Endothelial cell of umbilical vein (primary cell): ENCODE measurements around the gene OR51G2. TPM values are rescaled to one million over a fixed set of nuclear protein-coding genes. Genes with fewer than 3 reads are reported as not detected.
"Not testable (repeated sequence)": the region's sequence is repeated elsewhere in the genome, so short reads cannot be mapped to it uniquely, and the experiment has no call there.

Source experiments
- BruUV-seq: library from RNA; stranded (reverse); fragments of 400-500 nt; replicated peaks from 2 replicates; lab custom pipeline; 2021; lab: Mats Ljungman, UMichigan
- CTCF ChIA-PET: fragments of 300-600, 350-600 bp; sonication (Branson Sonifier 250); formaldehyde crosslinking; loops from one replicate; lab custom pipeline; 2021; ENCODE audit warnings: antibody characterized with exemption, inconsistent platforms; lab: Charles Lee
- POLR2A ChIA-PET: fragments of 300-600, 350-600 bp; sonication (Branson Sonifier 250); formaldehyde crosslinking; loops from one replicate; lab custom pipeline; 2021; ENCODE audit warnings: antibody characterized with exemption, inconsistent platforms; lab: Charles Lee
- DNase-seq: peaks from one replicate; pipeline ENCODE4 v3.0.0-alpha.2; 2011; ENCODE audit warnings: low read depth, low spot score
- FAIRE-seq: peaks from 2 replicates; lab custom pipeline; 2011; peaks lifted over from hg19 to GRCh38; lab: Jason Lieb, UNC
- H2AFZ ChIP-seq: 2 replicates; pipeline ENCODE4 v1.6.0; 2012; ENCODE audit warnings: low read depth, low read length, control low read depth, inconsistent platforms
- H3K27ac ChIP-seq: 2 replicates; pipeline ENCODE4 v1.5.1; 2011; ENCODE audit warnings: low read depth, mild to moderate bottlenecking, control low read depth, low read length, moderate library complexity; ENCODE audit not compliant: insufficient read depth
- H3K27me3 ChIP-seq, 2 experiments: 2 replicates each; pipeline versions ENCODE4 v1.6.0 to v1.6.1; 2011; ENCODE audit warnings: low read length in 2 of 2, mixed read lengths in 1 of 2; ENCODE audit not compliant: control insufficient read depth in 2 of 2, insufficient read depth in 2 of 2
- H3K36me3 ChIP-seq, 2 experiments: 2 replicates in 1 of 2; 3 replicates in 1 of 2; pipeline ENCODE4 v1.5.1; 2011; ENCODE audit warnings: low read length in 2 of 2, mild to moderate bottlenecking in 1 of 2, moderate library complexity in 1 of 2; ENCODE audit not compliant: control insufficient read depth in 2 of 2, insufficient read depth in 2 of 2; ENCODE audit errors: extremely low read depth in 1 of 2
- H3K4me1 ChIP-seq: 3 replicates; pipeline ENCODE4 v1.5.1; 2011; ENCODE audit warnings: mild to moderate bottlenecking, low read length; ENCODE audit not compliant: control insufficient read depth, insufficient read depth; ENCODE audit errors: extremely low read depth
- H3K4me2 ChIP-seq: 2 replicates; pipeline ENCODE4 v1.6.1; 2011; ENCODE audit warnings: low read length, control low read depth, mixed read lengths; ENCODE audit not compliant: insufficient read depth
- H3K4me3 ChIP-seq, 3 experiments: fragments of 200-600 bp in 1 of 3; sonication (generic), shearing (Covaris generic) in 1 of 3; replicated peaks in 1 of 3; 2 replicates each; pipeline ENCODE4 v1.5.1; 2011 to 2016; ENCODE audit warnings: control low read depth in 3 of 3, low read length in 3 of 3, mild to moderate bottlenecking in 2 of 3, inconsistent platforms in 1 of 3, low read depth in 1 of 3, moderate library complexity in 1 of 3; ENCODE audit not compliant: insufficient read depth in 1 of 3
- H3K79me2 ChIP-seq: 2 replicates; pipeline ENCODE4 v1.6.0; 2012; ENCODE audit warnings: low read length, inconsistent platforms; ENCODE audit not compliant: control insufficient read depth, insufficient read depth
- H3K9ac ChIP-seq: replicated peaks from 2 replicates; pipeline ENCODE3; 2011; ENCODE audit warnings: low read length, control low read depth; ENCODE audit not compliant: insufficient read depth; ENCODE audit errors: extremely low read depth
- H3K9me1 ChIP-seq: replicated peaks from 3 replicates; pipeline ENCODE4 v1.6.0; 2011; ENCODE audit warnings: mild to moderate bottlenecking, low read length; ENCODE audit not compliant: control insufficient read depth, insufficient read depth; ENCODE audit errors: extremely low read depth
- H3K9me3 ChIP-seq: replicated peaks from 2 replicates; pipeline ENCODE4 v1.5.1; 2012; ENCODE audit warnings: low read length, inconsistent platforms; ENCODE audit not compliant: control insufficient read depth, insufficient read depth
- H4K20me1 ChIP-seq: replicated peaks from 2 replicates; pipeline ENCODE3; 2011; ENCODE audit warnings: mild to moderate bottlenecking, low read length; ENCODE audit not compliant: control insufficient read depth, insufficient read depth; ENCODE audit errors: extremely low read depth
- EZH2 ChIP-seq: IDR thresholded peaks from 2 replicates; pipeline ENCODE4 v1.6.1; 2012; ENCODE audit warnings: borderline replicate concordance, low read depth, mild to moderate bottlenecking, moderate library complexity, low read length, inconsistent platforms; ENCODE audit not compliant: severe bottlenecking
- FOS ChIP-seq: IDR thresholded peaks from 2 replicates; pipeline ENCODE4 v1.6.1; 2011; ENCODE audit warnings: mild to moderate bottlenecking, low read length, moderate library complexity, borderline replicate concordance; ENCODE audit not compliant: insufficient read depth
- GATA2 ChIP-seq: IDR thresholded peaks from 2 replicates; pipeline ENCODE4 v1.7.0; 2011; ENCODE audit warnings: low read depth, mild to moderate bottlenecking, moderate library complexity, mixed read lengths, low read length; ENCODE audit not compliant: insufficient read length, insufficient read depth
- JUN ChIP-seq: IDR thresholded peaks from 2 replicates; pipeline ENCODE4 v1.6.1; 2011; ENCODE audit warnings: borderline replicate concordance, low read depth; ENCODE audit not compliant: insufficient read length, insufficient read depth
- MYC ChIP-seq: IDR thresholded peaks from one replicate; pipeline ENCODE4 v1.6.1; 2011; ENCODE audit warnings: mild to moderate bottlenecking, low read depth, low read length
- POLR2A ChIP-seq: IDR thresholded peaks from 2 replicates; pipeline ENCODE4 v1.6.1; 2012; ENCODE audit warnings: low read depth, mild to moderate bottlenecking, control low read depth, low read length
- POLR2AphosphoS5 ChIP-seq: IDR thresholded peaks from 2 replicates; pipeline ENCODE4 v1.6.1; 2012; ENCODE audit warnings: low read depth, mild to moderate bottlenecking, control low read depth, low read length, moderate library complexity; ENCODE audit not compliant: insufficient read depth
- dilution Hi-C: fragments of 300-500 bp; cut with MboI; formaldehyde crosslinking; loops from one replicate; pipeline ENCODE4 v1.15.0; 2019; ENCODE audit warnings: low sequenced_read_pairs; ENCODE audit not compliant: extremely low pct_ligation_motif_present
- intact Hi-C: fragments of 100-400 bp; cut with micrococcal nuclease; formaldehyde crosslinking; loops from one replicate; pipeline ENCODE4 v1.10.0; 2022
- polyA plus RNA-seq, 4 experiments: library from polyadenylated mRNA; depleted of rRNA in 3 of 4; stranded (reverse) in 3 of 4; unstranded in 1 of 4; fragments of >200 nt; gene quantifications; 2 replicates each; pipeline versions ENCODE4 v1.2.1 to v1.2.3, GENCODE V29; 2011 to 2012; ENCODE audit warnings: missing spikeins in 1 of 4
- total RNA-seq: library from RNA; stranded (reverse); gene quantifications from 2 replicates; pipeline ENCODE4 v1.2.3, GENCODE V29; 2021
- TF ChIP-seq, protein P1 (sequence below), 2 donors: IDR thresholded peaks; 1 replicate in 1 of 2; 2 replicates in 1 of 2; pipeline ENCODE4 v1.5.1; 2011; ENCODE audit warnings: low read length in 2 of 2, mild to moderate bottlenecking in 2 of 2, moderate library complexity in 2 of 2, control low read depth in 1 of 2, inconsistent platforms in 1 of 2, low read depth in 1 of 2; ENCODE audit not compliant: insufficient read depth in 1 of 2; ENCODE audit errors: extremely low read depth in 1 of 2
- TF ChIP-seq, protein P2 (sequence below): IDR thresholded peaks from 2 replicates; pipeline ENCODE4 v1.6.1; 2011; ENCODE audit not compliant: insufficient read depth, insufficient read length

OR51G2 gene
- total and polyA plus RNA-seq, 2 donors (not counting 3 experiments of a cell fraction or from before 2014, with no cell fraction given), result not detected

DNA sequence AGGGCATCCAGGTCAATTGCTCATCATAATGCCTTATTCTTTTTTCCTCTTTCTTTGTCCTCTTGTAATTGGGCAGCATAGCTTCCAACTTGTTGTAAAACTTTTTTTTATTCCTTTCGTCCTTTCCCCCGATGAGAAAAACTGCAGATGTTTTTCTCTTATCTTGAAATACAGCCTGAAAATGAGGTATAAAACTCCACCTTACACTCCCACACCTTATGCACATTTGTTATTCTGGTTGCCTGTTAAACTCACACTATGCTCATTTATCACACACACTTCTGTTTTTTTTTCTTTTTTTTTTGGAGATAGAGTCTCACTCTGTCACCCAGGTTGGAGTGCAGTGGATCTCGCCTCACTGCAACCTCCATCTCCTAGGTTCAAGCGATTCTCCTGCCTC, 38.2 kb upstream of the OR51G2 start:
- Histone ChIP-seq H3K27ac (no peak overlapping the region), H2AFZ (no peak overlapping the region), H4K20me1 (no peaks in the 10 kb centered on the region), H3K27me3 (no peaks in the 10 kb centered on the region), H3K4me3 (no peak overlapping the region), H3K9ac (no peak overlapping the region), H3K36me3 (no peaks in the 10 kb centered on the region), H3K9me3 (no peaks in the 10 kb centered on the region), H3K79me2 (no peaks in the 10 kb centered on the region), H3K4me1 (no peaks in the 10 kb centered on the region), H3K4me2 (no peak overlapping the region), H3K9me1 (no peaks in the 10 kb centered on the region)
- TF ChIP-seq POLR2AphosphoS5 (no peak), GATA2 (no peak), POLR2A (no peak), JUN (no peak), EZH2 (no peak), FOS (no peak), MYC (no peak)
- TF ChIP-seq, protein P1, sequence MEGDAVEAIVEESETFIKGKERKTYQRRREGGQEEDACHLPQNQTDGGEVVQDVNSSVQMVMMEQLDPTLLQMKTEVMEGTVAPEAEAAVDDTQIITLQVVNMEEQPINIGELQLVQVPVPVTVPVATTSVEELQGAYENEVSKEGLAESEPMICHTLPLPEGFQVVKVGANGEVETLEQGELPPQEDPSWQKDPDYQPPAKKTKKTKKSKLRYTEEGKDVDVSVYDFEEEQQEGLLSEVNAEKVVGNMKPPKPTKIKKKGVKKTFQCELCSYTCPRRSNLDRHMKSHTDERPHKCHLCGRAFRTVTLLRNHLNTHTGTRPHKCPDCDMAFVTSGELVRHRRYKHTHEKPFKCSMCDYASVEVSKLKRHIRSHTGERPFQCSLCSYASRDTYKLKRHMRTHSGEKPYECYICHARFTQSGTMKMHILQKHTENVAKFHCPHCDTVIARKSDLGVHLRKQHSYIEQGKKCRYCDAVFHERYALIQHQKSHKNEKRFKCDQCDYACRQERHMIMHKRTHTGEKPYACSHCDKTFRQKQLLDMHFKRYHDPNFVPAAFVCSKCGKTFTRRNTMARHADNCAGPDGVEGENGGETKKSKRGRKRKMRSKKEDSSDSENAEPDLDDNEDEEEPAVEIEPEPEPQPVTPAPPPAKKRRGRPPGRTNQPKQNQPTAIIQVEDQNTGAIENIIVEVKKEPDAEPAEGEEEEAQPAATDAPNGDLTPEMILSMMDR (IDR thresholded peaks at IDR 0.05; ENCODE audit: extremely low read depth in 1 of 2, insufficient read depth in 1 of 2, low read depth in 1 of 2, low read length in 2 of 2), result no peak
- TF ChIP-seq, protein P2, sequence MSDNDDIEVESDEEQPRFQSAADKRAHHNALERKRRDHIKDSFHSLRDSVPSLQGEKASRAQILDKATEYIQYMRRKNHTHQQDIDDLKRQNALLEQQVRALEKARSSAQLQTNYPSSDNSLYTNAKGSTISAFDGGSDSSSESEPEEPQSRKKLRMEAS, result no peak
- intact Hi-C loops (no loop called here), dilution Hi-C loops (no loop called here)
- POLR2A ChIA-PET, result no interaction called here
- CTCF ChIA-PET, result no interaction called here
- DNase-seq (no peak), FAIRE-seq (no peak)
- no TSS peak for BruUV-seq

DNA sequence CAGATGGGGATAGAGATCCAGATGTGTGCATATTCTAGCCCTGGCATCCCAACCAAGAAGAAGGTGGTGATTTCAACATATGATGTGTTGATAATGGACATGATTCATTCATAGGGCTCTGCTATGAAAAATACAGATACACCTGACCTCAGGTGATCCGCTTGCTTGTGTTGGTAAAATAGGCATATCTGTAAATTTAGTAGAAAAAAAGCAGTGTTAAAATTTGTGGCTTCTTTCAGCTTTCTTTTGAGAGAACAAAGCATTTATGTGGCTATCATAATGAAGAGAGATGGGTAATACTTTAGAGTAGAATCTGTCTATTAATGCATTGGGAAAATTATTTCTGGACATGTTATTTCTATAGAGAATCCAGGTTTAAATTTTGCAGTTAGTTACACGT, 36.5 kb upstream of the OR51G2 start, which contains the start of gene OR51A2:
OR51A2 (minus strand) TSS at position 101 of the 400 bp plus-strand sequence; CDS start at position 101, 0 bp downstream.
- H3K27ac ChIP-seq, H3K4me3 ChIP-seq, H3K9ac ChIP-seq, H3K9me3 ChIP-seq, H3K9me1 ChIP-seq, POLR2A ChIA-PET, CTCF ChIA-PET, H4K20me1 ChIP-seq, H3K4me1 ChIP-seq, BruUV-seq, DNase-seq, dilution Hi-C loops, H3K79me2 ChIP-seq, FAIRE-seq, H3K27me3 ChIP-seq, H2AFZ ChIP-seq, H3K36me3 ChIP-seq, H3K4me2 ChIP-seq: not testable (repeated sequence)
- intact Hi-C loops, result loop anchor here (1.0 kb wide), 1 partner anchor 10 kb away; no protein-coding TSS in a partner anchor
